ENCODE measurements around the gene HSPA1A.

Gene HSPA1A

DNA sequence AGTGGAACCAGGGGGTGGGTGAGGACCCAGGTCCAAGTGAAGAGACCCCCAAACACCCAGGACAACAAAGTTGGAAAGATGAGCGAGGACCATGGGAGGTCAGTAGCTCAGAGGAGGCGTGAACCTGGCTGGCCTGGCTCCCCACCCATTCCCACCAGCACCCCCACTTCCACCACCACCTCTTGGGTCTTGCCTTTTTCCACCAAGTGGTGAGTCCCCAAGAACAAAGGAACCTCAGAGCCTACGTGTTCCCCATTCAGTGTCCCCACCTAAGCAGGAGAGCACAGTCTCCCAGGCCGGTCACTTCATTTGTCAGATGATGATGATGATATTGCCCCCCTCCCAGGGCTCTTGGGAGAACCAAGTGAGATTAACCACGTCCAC, 37.7 kb upstream of the HSPA1A start:
- H2AFZ ChIP-seq (ENCODE audit: low read length), result no peak overlapping the region
- no peak overlapping the region for H3K9ac ChIP-seq (ENCODE audit: low read depth, low read length, poor library complexity, severe bottlenecking)
- H4K20me1 ChIP-seq (ENCODE audit: insufficient read depth, low read length, poor library complexity, severe bottlenecking), result no peaks in the 10 kb centered on the region
- no peaks in the 10 kb centered on the region for H3K9me2 ChIP-seq (replicated peaks; ENCODE audit: low read depth, low read length)
- H3F3A ChIP-seq (ENCODE audit: low read depth), result no peaks in the 10 kb centered on the region
- no peaks in the 10 kb centered on the region for H3K27me3 ChIP-seq (ENCODE audit: insufficient read depth, low read length, poor library complexity, severe bottlenecking)
- no peak overlapping the region for H3K4me3 ChIP-seq (ENCODE audit: low read length, poor library complexity, severe bottlenecking)
- no peaks in the 10 kb centered on the region for H3K9me3 ChIP-seq (ENCODE audit: insufficient read depth, low read depth, low read length)
- no peak overlapping the region for H3K4me2 ChIP-seq (ENCODE audit: low read depth, low read length, poor library complexity, severe bottlenecking)
- H3K36me3 ChIP-seq (ENCODE audit: insufficient read depth, low read length), result peaks cover 32% of the 10 kb centered on the region; the same call in 1 of the 2 replicates
- TF ChIP-seq EZH2phosphoT487 (IDR thresholded peaks at IDR 0.05; ENCODE audit: borderline replicate concordance), result no peak
- TF ChIP-seq CTCF (conservative IDR thresholded peaks at IDR 0.05; ENCODE audit: low read length), result no peak
- H3K79me2 ChIP-seq (ENCODE audit: insufficient read depth, low read length), result no peaks in the 10 kb centered on the region
- H3K4me1 ChIP-seq (ENCODE audit: insufficient read depth, low read length, poor library complexity, severe bottlenecking), result peaks cover 13% of the 10 kb centered on the region

DNA sequence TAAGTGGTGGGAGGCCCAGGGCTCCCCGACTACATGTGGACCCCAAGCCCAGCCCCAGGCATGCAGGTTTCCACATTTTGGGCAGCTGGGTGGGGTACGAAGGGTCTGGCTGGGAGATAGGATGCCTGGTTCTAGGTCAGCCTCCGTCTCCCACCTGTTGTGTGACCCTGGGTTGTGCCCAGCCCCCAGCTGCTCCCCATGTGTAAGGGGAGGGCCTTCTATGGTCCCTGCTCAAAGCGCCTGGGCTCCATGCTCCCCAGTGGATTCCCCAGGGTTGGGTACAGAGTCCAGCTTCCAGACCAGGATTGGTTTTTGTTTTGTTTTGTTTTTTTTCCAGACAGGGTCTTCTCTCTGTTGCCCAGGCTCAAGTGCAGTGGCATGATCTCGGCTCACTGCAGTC, 37.1 kb upstream of the HSPA1A start:
- Histone ChIP-seq H3K4me2 (ENCODE audit: low read depth, low read length, poor library complexity, severe bottlenecking) (no peak overlapping the region), H4K20me1 (ENCODE audit: insufficient read depth, low read length, poor library complexity, severe bottlenecking) (no peaks in the 10 kb centered on the region), H3K27me3 (ENCODE audit: insufficient read depth, low read length, poor library complexity, severe bottlenecking) (no peaks in the 10 kb centered on the region), H2AFZ (ENCODE audit: low read length) (no peak overlapping the region), H3K36me3 (ENCODE audit: insufficient read depth, low read length) (peaks cover 35% of the 10 kb centered on the region; the same call in 1 of the 2 replicates), H3K9me3 (ENCODE audit: insufficient read depth, low read depth, low read length) (no peaks in the 10 kb centered on the region), H3K4me3 (ENCODE audit: low read length, poor library complexity, severe bottlenecking) (no peak overlapping the region), H3K9ac (ENCODE audit: low read depth, low read length, poor library complexity, severe bottlenecking) (no peak overlapping the region), H3K4me1 (ENCODE audit: insufficient read depth, low read length, poor library complexity, severe bottlenecking) (peaks cover 8% of the 10 kb centered on the region), H3F3A (ENCODE audit: low read depth) (no peaks in the 10 kb centered on the region), H3K79me2 (ENCODE audit: insufficient read depth, low read length) (no peaks in the 10 kb centered on the region), H3K9me2 (replicated peaks; ENCODE audit: low read depth, low read length) (no peaks in the 10 kb centered on the region)
- no peak for TF ChIP-seq CTCF (conservative IDR thresholded peaks at IDR 0.05; ENCODE audit: low read length)
- TF ChIP-seq EZH2phosphoT487 (IDR thresholded peaks at IDR 0.05; ENCODE audit: borderline replicate concordance), result no peak

GRCh38 chr6:31778999-31779885, 36.1 kb upstream of the HSPA1A start:
- Histone ChIP-seq H3K4me3 (ENCODE audit: low read length, poor library complexity, severe bottlenecking) (no peak overlapping the region), H4K20me1 (ENCODE audit: insufficient read depth, low read length, poor library complexity, severe bottlenecking) (no peaks in the 10 kb centered on the region), H3K4me1 (ENCODE audit: insufficient read depth, low read length, poor library complexity, severe bottlenecking) (peaks cover 8% of the 10 kb centered on the region), H3K9me3 (ENCODE audit: insufficient read depth, low read depth, low read length) (no peaks in the 10 kb centered on the region), H2AFZ (ENCODE audit: low read length) (no peak overlapping the region), H3K9ac (ENCODE audit: low read depth, low read length, poor library complexity, severe bottlenecking) (no peak overlapping the region), H3K9me2 (replicated peaks; ENCODE audit: low read depth, low read length) (no peaks in the 10 kb centered on the region), H3K36me3 (ENCODE audit: insufficient read depth, low read length) (peaks cover 41% of the 10 kb centered on the region; the same call in 1 of the 2 replicates), H3F3A (ENCODE audit: low read depth) (no peaks in the 10 kb centered on the region), H3K4me2 (ENCODE audit: low read depth, low read length, poor library complexity, severe bottlenecking) (no peak overlapping the region), H3K27me3 (ENCODE audit: insufficient read depth, low read length, poor library complexity, severe bottlenecking) (no peaks in the 10 kb centered on the region), H3K79me2 (ENCODE audit: insufficient read depth, low read length) (no peaks in the 10 kb centered on the region)
- TF ChIP-seq CTCF (conservative IDR thresholded peaks at IDR 0.05; ENCODE audit: low read length), result no peak
- TF ChIP-seq EZH2phosphoT487 (IDR thresholded peaks at IDR 0.05; ENCODE audit: borderline replicate concordance), result no peak
